ENCODE results near the gene PYDC1.

GRCh38 chr16:31238041-31238440 is 21.1 kb upstream of the PYDC1 start:
- TF ChIP-seq CTCF (conservative IDR thresholded peaks at IDR 0.05; ENCODE audit: low read depth, low read length) (no peak), EZH2 (IDR thresholded peaks at IDR 0.05; ENCODE audit: borderline replicate concordance, low read depth, low read length, poor library complexity, severe bottlenecking) (no peak)

Data from A673 (cell line).